CD4-positive, alpha-beta T cell treated with Interleukin-1 beta for 1 hour (primary cell): ENCODE results near the gene DLEU7.

Source experiments
- DNase-seq, 2 donors: peaks; one replicate each; pipeline ENCODE4 v3.0.0-alpha.2; 2020 to 2022

Gene DLEU7

GRCh38 chr13:50788551-50789210, 54.8 kb downstream of the DLEU7 start:
- DNase-seq, result no peak

GRCh38 chr13:50787316-50788195, 55.9 kb downstream of the DLEU7 start:
- DNase-seq, result no peak

- DNase-seq, result no peak
Measured at GRCh38 chr13:50783717-50784290, 59.7 kb downstream of the DLEU7 start.

GRCh38 chr13:50783066-50783465, 60.4 kb downstream of the DLEU7 start:
- no peak for DNase-seq

- no peak for DNase-seq
Measured at GRCh38 chr13:50780201-50781015, 63.1 kb downstream of the DLEU7 start.

GRCh38 chr13:50779443-50780200, 63.9 kb downstream of the DLEU7 start:
- DNase-seq, result no peak
